Stomach (tissue), 9 donors: Measurements from ENCODE around the gene ABCB10. TPM values are rescaled to one million over a fixed set of nuclear protein-coding genes. Genes with fewer than 3 reads are reported as not detected.
"Not testable (repeated sequence)": the region's sequence is repeated elsewhere in the genome, so short reads cannot be mapped to it uniquely, and the experiment has no call there.

Source experiments
- DNase-seq, 2 donors: peaks; one replicate each; pipeline versions ENCODE4 v3.0.0 to v3.0.0-alpha.2; 2013 to 2019
- H3K27ac ChIP-seq, 5 donors: fragments of 200-600 bp in 4 of 5; sonication (generic) in 4 of 5; one replicate each; pipeline ENCODE4 v1.5.1; 2013 to 2019; ENCODE audit warnings: mild to moderate bottlenecking in 1 of 5, moderate library complexity in 1 of 5
- H3K27me3 ChIP-seq, 3 donors: fragments of 200-600 bp; sonication (generic); one replicate each; pipeline ENCODE4 v1.5.1; 2017 to 2019; ENCODE audit warnings: mixed run types in 1 of 3
- H3K36me3 ChIP-seq, 4 donors: fragments of 200-600 bp; sonication (generic); 1 replicate in 3 of 4; 2 replicates in 1 of 4; pipeline ENCODE4 v1.5.1; 2016 to 2019
- H3K4me1 ChIP-seq, 4 donors: fragments of 200-600 bp; sonication (generic); one replicate each; pipeline ENCODE4 v1.5.1; 2016 to 2019
- H3K4me3 ChIP-seq, 4 donors: fragments of 200-600 bp; sonication (generic) in 3 of 4; one replicate each; pipeline ENCODE4 v1.5.1; 2016 to 2019; ENCODE audit warnings: mild to moderate bottlenecking in 1 of 4
- H3K9me3 ChIP-seq, 4 donors: fragments of 200-600 bp; sonication (generic); one replicate each; pipeline ENCODE4 v1.5.1; 2016 to 2019
- CTCF ChIP-seq, 7 experiments: fragments of 450-650 bp in 4 of 7; fragments of 200-600 bp in 3 of 7; sonication (generic) in 3 of 7; IDR thresholded peaks; one replicate each; pipeline ENCODE4 v1.5.1; 2016 to 2019; ENCODE audit warnings: antibody characterized with exemption in 7 of 7, control low read depth in 2 of 7, mild to moderate bottlenecking in 1 of 7
- EP300 ChIP-seq: sonication (generic); formaldehyde crosslinking; IDR thresholded peaks from one replicate; pipeline ENCODE4 v1.6.1; 2017; ENCODE audit warnings: antibody characterized with exemption
- POLR2A ChIP-seq, 4 donors: fragments of 450-650 bp; IDR thresholded peaks; one replicate each; pipeline ENCODE4 v1.6.1; 2016; ENCODE audit warnings: antibody characterized with exemption in 4 of 4, control low read depth in 2 of 4, mild to moderate bottlenecking in 1 of 4, moderate library complexity in 1 of 4
- POLR2AphosphoS5 ChIP-seq, 3 donors: sonication (generic); formaldehyde crosslinking; IDR thresholded peaks; one replicate each; pipeline ENCODE4 v1.6.1; 2016; ENCODE audit warnings: antibody characterized with exemption in 3 of 3
- WGBS, 5 donors: extraction: QIAGEN DNeasy Blood & Tissue Kit in 3 of 5; methylation state at CpG; one replicate each; pipeline versions ENCODE4 v1.1.5 to v1.1.7; 2013 to 2018; 5-methylcytosine and 5-hydroxymethylcytosine counted together
- intact Hi-C: fragments of 100-400 bp; cut with DNase I; formaldehyde crosslinking; loops from one replicate; pipeline ENCODE4 v1.15.1; 2023; ENCODE audit warnings: low total_unique reads
- polyA plus RNA-seq, 3 donors: library from polyadenylated mRNA; stranded (reverse); fragments of 200-250 nt; gene quantifications; one replicate each; pipeline ENCODE4 v1.2.3, GENCODE V29; 2013
- total RNA-seq, 5 donors: library from RNA; depleted of rRNA; stranded (reverse); fragments of >200 nt; gene quantifications; one replicate each; pipeline versions ENCODE4 v1.1.0 to v1.2.3, GENCODE V29; 2014 to 2016
- donor health status: healthy with polysubstance abuse.
- donor health status: Bipolar disorder and iron deficiency.
- donor health status: healthy.

The ABCB10 gene
- total and polyA plus RNA-seq, 8 donors = 2.7 to 24.2 (median 9.5) TPM

- H3K36me3 ChIP-seq = peaks cover 0 to 35% (median 26%) of the 10 kb centered on the region in 4 donors
- intact Hi-C loops = no loop called here
- no peak overlapping the region for H3K27ac ChIP-seq
- WGBS, 5 donors = 37 to 43% (median 39%) methylated on average over 8 of the region's 8 CpGs
- DNase-seq = peak; percentile 63 to 85
- H3K27me3 ChIP-seq = no peaks in the 10 kb centered on the region
- H3K9me3 ChIP-seq = no peaks in the 10 kb centered on the region
- TF ChIP-seq POLR2A (IDR thresholded peaks at IDR 0.05) (no peak), CTCF (IDR thresholded peaks at IDR 0.05) (peak in 5 of 7 experiments; percentile 26 to 76 (median 72)), POLR2AphosphoS5 (IDR thresholded peaks at IDR 0.05) (peak in 1 of 3 donors; percentile 16)
- H3K4me3 ChIP-seq = no peak overlapping the region
- peaks cover 0 to 6% (median 2%) of the 10 kb centered on the region in 4 donors for H3K4me1 ChIP-seq
Observed at GRCh38 chr1:229514578-229515275, 43.8 kb downstream of the ABCB10 start.

- H3K27ac ChIP-seq, H3K27me3 ChIP-seq: not testable (repeated sequence)
- 90 to 95% (median 92%) methylated on average over 6 of the region's 6 CpGs for WGBS, 5 donors
Observed at GRCh38 chr1:229511625-229512024, 46.9 kb downstream of the ABCB10 start.

GRCh38 chr1:229511201-229511600 lies 47.3 kb downstream of the ABCB10 start:
- H3K27ac ChIP-seq, H3K4me3 ChIP-seq, DNase-seq, H3K9me3 ChIP-seq, intact Hi-C loops, H3K36me3 ChIP-seq, H3K27me3 ChIP-seq: not testable (repeated sequence)
- 87 to 91% (median 88%) methylated on average over 2 of the region's 2 CpGs for WGBS, 5 donors
- peaks cover 11 to 31% (median 19%) of the 10 kb centered on the region in 4 donors for H3K4me1 ChIP-seq

More at GRCh38 chr1:229511625-229512024, 46.9 kb downstream of the ABCB10 start:
- H3K9me3 ChIP-seq, H3K4me3 ChIP-seq, DNase-seq, H3K36me3 ChIP-seq, intact Hi-C loops: not testable (repeated sequence)
- peaks cover 11 to 27% (median 16%) of the 10 kb centered on the region in 4 donors for H3K4me1 ChIP-seq

- Histone ChIP-seq H3K4me3 (no peak overlapping the region), H3K4me1 (peaks cover 10 to 37% (median 19%) of the 10 kb centered on the region in 4 donors), H3K9me3 (no peaks in the 10 kb centered on the region), H3K27me3 (no peaks in the 10 kb centered on the region), H3K27ac (no peak overlapping the region), H3K36me3 (peaks cover 0 to 7% (median 6%) of the 10 kb centered on the region in 4 donors)
- peak in 1 of 2 donors; percentile 37 for DNase-seq
- intact Hi-C loops = no loop called here
- WGBS, 5 donors = 32 to 63% (median 49%) methylated on average over 2 of the region's 2 CpGs
- TF ChIP-seq POLR2A (IDR thresholded peaks at IDR 0.05) = no peak
- no peak for TF ChIP-seq POLR2AphosphoS5 (IDR thresholded peaks at IDR 0.05)
Observed at GRCh38 chr1:229509576-229509975, 48.9 kb downstream of the ABCB10 start.

- WGBS, 5 donors = 74 to 87% (median 84%) methylated on average over 7 of the region's 7 CpGs
- no peak for DNase-seq
- H3K27me3 ChIP-seq = no peaks in the 10 kb centered on the region
- peaks cover 0 to 12% (median 11%) of the 10 kb centered on the region in 4 donors for H3K36me3 ChIP-seq
- intact Hi-C loops = no loop called here
- H3K9me3 ChIP-seq = no peaks in the 10 kb centered on the region
- TF ChIP-seq EP300 (peak; percentile 2), POLR2AphosphoS5 (IDR thresholded peaks at IDR 0.05) (no peak)
- H3K4me3 ChIP-seq = peak overlapping the region; percentile 75 to 96 (median 78)
- H3K4me1 ChIP-seq = peaks cover 5 to 32% (median 19%) of the 10 kb centered on the region in 4 donors
- peak overlapping the region; percentile 89 to 98 (median 93) for H3K27ac ChIP-seq
Observed at GRCh38 chr1:229508823-229509337, 49.6 kb downstream of the ABCB10 start.

- Histone ChIP-seq H3K27me3 (no peaks in the 10 kb centered on the region), H3K4me3 (peak within 1 kb of the TSS; percentile 75 to 96 (median 78)), H3K27ac (peak within 1 kb of the TSS; percentile 89 to 98 (median 93)), H3K9me3 (no peaks in the 10 kb centered on the region), H3K36me3 (peaks cover 0 to 18% (median 14%) of the 10 kb centered on the region in 4 donors), H3K4me1 (peaks cover 5 to 32% (median 19%) of the 10 kb centered on the region in 4 donors)
- DNase-seq = peak; percentile 100
- 0 to 2% (median 0%) methylated on average over 45 to 65 of the region's 65 CpGs for WGBS, 5 donors
- no peak for TF ChIP-seq CTCF (IDR thresholded peaks at IDR 0.05)
- peak; percentile 92 to 98 (median 96) for TF ChIP-seq POLR2AphosphoS5 (IDR thresholded peaks at IDR 0.05)
- TF ChIP-seq EP300 = no peak
- peak in 2 of 4 donors; percentile 79 to 80 for TF ChIP-seq POLR2A (IDR thresholded peaks at IDR 0.05)
- intact Hi-C loops = no loop called here
Observed at GRCh38 chr1:229507951-229508822, 50.3 kb downstream of the ABCB10 start, which contains the start of gene NUP133. Gene NUP133, minus strand, starts transcription at chr1:229508341. Its CDS starts 92 bp downstream, at chr1:229508249.
